Measurements from ENCODE around the gene OR1B1. TPM values are rescaled to one million over a fixed set of nuclear protein-coding genes. Genes with fewer than 3 reads are reported as not detected.

The OR1B1 gene
- total RNA-seq, 1 experiment from 2014 or later, result not detected

DNA sequence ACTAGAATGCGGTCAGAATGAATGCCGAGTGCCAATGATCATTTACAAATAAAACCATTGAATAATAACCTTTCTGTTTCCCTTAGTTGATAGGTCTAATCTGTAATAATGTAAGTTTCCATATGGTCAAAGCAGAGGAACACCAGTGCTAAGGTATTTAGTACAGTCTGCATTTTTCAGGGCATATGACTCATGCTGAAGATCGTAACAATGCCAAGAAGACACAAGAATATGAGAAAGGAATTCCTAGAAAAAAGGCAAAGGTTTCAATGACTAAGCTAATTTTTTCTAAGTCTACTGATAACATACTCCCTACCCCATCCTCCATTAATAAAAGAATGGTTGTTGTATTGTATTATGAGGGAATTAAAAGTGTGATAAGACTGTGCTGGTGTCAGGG, 77.1 kb downstream of the OR1B1 start:
- no peaks in the 10 kb centered on the region for H4K20me1 ChIP-seq (ENCODE audit: low read length)
- H3K79me2 ChIP-seq (ENCODE audit: low read length), result no peaks in the 10 kb centered on the region
- peaks cover 10% of the 10 kb centered on the region for H3K4me1 ChIP-seq (ENCODE audit: insufficient read depth, low read length)
- CTCF ChIA-PET, result no interaction called here
- H3K4me2 ChIP-seq (ENCODE audit: low read length), result 0 out of 2 replicates have a peak overlapping the region, but pooled peaks have one; percentile 20
- no peak for TF ChIP-seq EZH2 (IDR thresholded peaks at IDR 0.05; ENCODE audit: low read length, unreplicated experiment)
- TF ChIP-seq EZH2phosphoT487 (IDR thresholded peaks at IDR 0.05; ENCODE audit: borderline replicate concordance, low read length), result no peak
- TF ChIP-seq, protein P1, sequence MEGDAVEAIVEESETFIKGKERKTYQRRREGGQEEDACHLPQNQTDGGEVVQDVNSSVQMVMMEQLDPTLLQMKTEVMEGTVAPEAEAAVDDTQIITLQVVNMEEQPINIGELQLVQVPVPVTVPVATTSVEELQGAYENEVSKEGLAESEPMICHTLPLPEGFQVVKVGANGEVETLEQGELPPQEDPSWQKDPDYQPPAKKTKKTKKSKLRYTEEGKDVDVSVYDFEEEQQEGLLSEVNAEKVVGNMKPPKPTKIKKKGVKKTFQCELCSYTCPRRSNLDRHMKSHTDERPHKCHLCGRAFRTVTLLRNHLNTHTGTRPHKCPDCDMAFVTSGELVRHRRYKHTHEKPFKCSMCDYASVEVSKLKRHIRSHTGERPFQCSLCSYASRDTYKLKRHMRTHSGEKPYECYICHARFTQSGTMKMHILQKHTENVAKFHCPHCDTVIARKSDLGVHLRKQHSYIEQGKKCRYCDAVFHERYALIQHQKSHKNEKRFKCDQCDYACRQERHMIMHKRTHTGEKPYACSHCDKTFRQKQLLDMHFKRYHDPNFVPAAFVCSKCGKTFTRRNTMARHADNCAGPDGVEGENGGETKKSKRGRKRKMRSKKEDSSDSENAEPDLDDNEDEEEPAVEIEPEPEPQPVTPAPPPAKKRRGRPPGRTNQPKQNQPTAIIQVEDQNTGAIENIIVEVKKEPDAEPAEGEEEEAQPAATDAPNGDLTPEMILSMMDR (conservative IDR thresholded peaks at IDR 0.05; ENCODE audit: low read depth, low read length), result no peak
- no peaks in the 10 kb centered on the region for H3K9me2 ChIP-seq (replicated peaks; ENCODE audit: low read length)
- H3F3A ChIP-seq (ENCODE audit: low read length, unreplicated experiment), result no peaks in the 10 kb centered on the region
- DNase-seq, result peak; percentile 74
- no peaks in the 10 kb centered on the region for H3K36me3 ChIP-seq (ENCODE audit: low read depth, low read length)
- BruUV-seq (replicated peaks), result no TSS peak
- no peak for ATAC-seq
- POLR2A ChIA-PET (ENCODE audit: unreplicated experiment), result no interaction called here
- no peaks in the 10 kb centered on the region for H3K9me3 ChIP-seq (ENCODE audit: low read length)
- no peak overlapping the region for H3K4me3 ChIP-seq (ENCODE audit: low read length)
- no peak overlapping the region for H3K9ac ChIP-seq (ENCODE audit: low read length)
- no peaks in the 10 kb centered on the region for H3K27me3 ChIP-seq (ENCODE audit: low read length)
- H2AFZ ChIP-seq (ENCODE audit: low read length), result no peak overlapping the region
- intact Hi-C loops (cut with micrococcal nuclease), result no loop called here
- H3K27ac ChIP-seq (ENCODE audit: low read length), result no peak overlapping the region

DNA sequence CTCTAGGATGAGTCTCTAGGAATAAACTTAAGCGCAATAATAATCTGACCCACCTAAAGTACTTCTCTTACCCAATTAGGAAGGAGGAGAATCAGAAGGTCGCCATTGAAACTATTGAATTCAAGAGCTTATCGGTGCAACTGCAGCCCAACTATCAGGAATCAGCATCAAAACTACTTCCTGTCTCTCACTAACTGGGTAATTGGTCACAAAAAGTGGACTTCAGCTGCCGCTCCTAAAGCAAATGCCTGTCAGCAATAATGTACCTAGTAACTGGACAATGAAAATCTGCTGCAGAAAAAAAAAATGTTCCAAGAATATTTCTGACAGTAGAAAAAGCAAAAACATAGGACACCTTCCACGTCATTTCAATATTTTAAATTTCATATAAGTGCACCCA, 77.6 kb downstream of the OR1B1 start:
- Histone ChIP-seq H3K79me2 (ENCODE audit: low read length) (no peaks in the 10 kb centered on the region), H3K36me3 (ENCODE audit: low read depth, low read length) (no peaks in the 10 kb centered on the region), H3K9ac (ENCODE audit: low read length) (no peak overlapping the region), H4K20me1 (ENCODE audit: low read length) (no peaks in the 10 kb centered on the region), H3F3A (ENCODE audit: low read length, unreplicated experiment) (no peaks in the 10 kb centered on the region), H3K27ac (ENCODE audit: low read length) (no peak overlapping the region), H3K4me3 (ENCODE audit: low read length) (no peak overlapping the region), H3K27me3 (ENCODE audit: low read length) (no peaks in the 10 kb centered on the region), H3K9me3 (ENCODE audit: low read length) (no peaks in the 10 kb centered on the region), H3K4me2 (ENCODE audit: low read length) (0 out of 2 replicates have a peak overlapping the region, but pooled peaks have one; percentile 20), H3K4me1 (ENCODE audit: insufficient read depth, low read length) (peaks cover 10% of the 10 kb centered on the region), H2AFZ (ENCODE audit: low read length) (no peak overlapping the region), H3K9me2 (replicated peaks; ENCODE audit: low read length) (no peaks in the 10 kb centered on the region)
- POLR2A ChIA-PET (ENCODE audit: unreplicated experiment), result no interaction called here
- no peak for ATAC-seq
- BruUV-seq (replicated peaks), result no TSS peak
- intact Hi-C loops (cut with micrococcal nuclease), result no loop called here
- TF ChIP-seq, protein P1 (conservative IDR thresholded peaks at IDR 0.05; ENCODE audit: low read depth, low read length), result no peak
- no peak for TF ChIP-seq EZH2phosphoT487 (IDR thresholded peaks at IDR 0.05; ENCODE audit: borderline replicate concordance, low read length)
- no peak for TF ChIP-seq EZH2 (IDR thresholded peaks at IDR 0.05; ENCODE audit: low read length, unreplicated experiment)
- DNase-seq, result no peak
- CTCF ChIA-PET, result no interaction called here

Other genes starting within 250 kb of the OR1B1 start
- not detected in 2 replicates for gene OR1J1, start 179.7 kb downstream of the OR1B1 start, total RNA-seq (2014; rRNA removed)
- not detected in 2 replicates for gene OR1J2, start 146.8 kb downstream of the OR1B1 start, total RNA-seq (2014; rRNA removed)
- gene OR1J4, start 138.5 kb downstream of the OR1B1 start, total RNA-seq (2014; rRNA removed), result not detected in 2 replicates
- gene OR1N1, start 130.3 kb downstream of the OR1B1 start, total RNA-seq (2014; rRNA removed), result not detected in 2 replicates
- gene OR1N2, start 104.5 kb downstream of the OR1B1 start, total RNA-seq (2014; rRNA removed), result not detected in 2 replicates
- not detected in 2 replicates for gene OR1L8, start 74.2 kb downstream of the OR1B1 start, total RNA-seq (2014; rRNA removed)
- gene OR1Q1, start 42.9 kb downstream of the OR1B1 start, total RNA-seq (2014; rRNA removed), result not detected in 2 replicates
- not detected in 2 replicates for gene OR1L1, start 4.1 kb upstream of the OR1B1 start, total RNA-seq (2014; rRNA removed)
- gene OR1L3, start 17.5 kb upstream of the OR1B1 start, total RNA-seq (2014; rRNA removed), result not detected in 2 replicates
- not detected in 2 replicates for gene OR1L4, start 66.4 kb upstream of the OR1B1 start, total RNA-seq (2014; rRNA removed)
- gene OR1L6, start 84.7 kb upstream of the OR1B1 start, total RNA-seq (2014; rRNA removed), result not detected in 2 replicates
- not detected in 2 replicates for gene OR5C1, start 131.3 kb upstream of the OR1B1 start, total RNA-seq (2014; rRNA removed)
- gene OR1K1, start 142.5 kb upstream of the OR1B1 start, total RNA-seq (2014; rRNA removed), result not detected in 2 replicates
- gene PDCL, start 171.0 kb upstream of the OR1B1 start, total RNA-seq (2014; rRNA removed), result 13.9 and 16.3 TPM in 2 replicates
- 18.0 and 23.0 TPM in 2 replicates for gene RC3H2, start 247.7 kb upstream of the OR1B1 start, total RNA-seq (2014; rRNA removed)